Stimulated activated CD4-positive, alpha-beta T cell treated with anti-CD3 and anti-CD28 coated beads, TNF-alpha, amount 100 ng/mL, for 48 hours (primary cell): ENCODE data around the gene MAST4.

Source experiments
- DNase-seq, 3 donors: peaks; one replicate each; pipeline ENCODE4 v3.0.0-alpha.2; 2020; ENCODE audit warnings: low read depth in 3 of 3

Gene MAST4

DNA sequence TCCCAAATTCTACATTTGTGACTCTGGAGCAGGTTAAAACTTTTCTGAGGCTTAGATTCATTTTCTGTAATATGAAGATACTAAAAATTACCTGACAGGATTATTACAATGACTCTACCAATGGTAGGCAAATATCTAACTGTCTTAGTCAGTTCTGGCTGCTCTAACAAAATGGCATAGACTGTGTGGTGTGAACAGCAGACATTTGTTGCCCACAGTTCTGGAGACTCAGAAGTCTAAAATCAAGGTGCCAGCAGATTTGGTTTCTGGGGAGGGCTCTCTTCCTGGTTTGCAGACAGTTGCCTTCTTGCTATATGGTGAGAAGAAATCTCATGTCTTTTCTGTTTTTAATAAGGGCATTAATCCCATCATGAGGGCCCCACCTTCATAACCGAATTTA is 245.1 kb downstream of the MAST4 start:
- no peak for DNase-seq

DNA sequence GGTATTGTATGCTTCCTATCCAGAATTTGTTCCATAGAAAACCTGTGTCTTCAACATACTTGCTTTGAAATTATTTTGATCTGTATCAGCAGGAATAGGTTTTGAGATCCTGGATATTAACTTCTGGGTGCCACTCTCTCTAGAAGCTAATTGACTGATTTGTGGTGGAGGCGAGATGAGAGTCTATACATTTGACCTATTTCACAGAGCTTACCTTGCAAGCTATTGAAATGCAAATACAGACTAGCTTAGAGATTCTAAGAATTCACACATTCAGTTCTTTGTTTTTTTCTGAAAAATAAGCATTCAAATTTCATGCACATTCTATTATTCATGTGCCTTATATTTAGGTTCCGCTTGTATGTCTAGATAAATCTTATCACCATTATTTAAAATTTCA is 246.3 kb downstream of the MAST4 start:
- no peak for DNase-seq

DNA sequence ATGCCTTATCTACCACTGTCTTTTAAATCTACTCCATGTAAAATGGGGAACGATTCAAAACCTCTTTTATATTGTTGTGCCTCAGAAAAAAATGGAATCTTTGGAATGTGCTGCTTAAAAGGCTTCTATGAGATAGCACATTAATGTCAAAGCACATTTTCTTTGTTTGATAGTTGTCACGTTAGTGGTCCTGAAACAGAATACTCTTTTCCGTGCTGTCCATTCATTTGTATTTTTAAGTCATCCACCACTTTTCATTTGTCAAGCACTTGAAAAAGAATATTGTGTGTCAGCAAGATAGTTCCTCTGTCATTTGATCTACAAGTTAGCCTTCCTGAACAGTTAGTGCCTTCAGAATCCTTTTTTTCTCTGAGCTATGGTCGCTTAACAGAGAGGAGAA is 246.9 kb downstream of the MAST4 start:
- DNase-seq: no peak

DNA sequence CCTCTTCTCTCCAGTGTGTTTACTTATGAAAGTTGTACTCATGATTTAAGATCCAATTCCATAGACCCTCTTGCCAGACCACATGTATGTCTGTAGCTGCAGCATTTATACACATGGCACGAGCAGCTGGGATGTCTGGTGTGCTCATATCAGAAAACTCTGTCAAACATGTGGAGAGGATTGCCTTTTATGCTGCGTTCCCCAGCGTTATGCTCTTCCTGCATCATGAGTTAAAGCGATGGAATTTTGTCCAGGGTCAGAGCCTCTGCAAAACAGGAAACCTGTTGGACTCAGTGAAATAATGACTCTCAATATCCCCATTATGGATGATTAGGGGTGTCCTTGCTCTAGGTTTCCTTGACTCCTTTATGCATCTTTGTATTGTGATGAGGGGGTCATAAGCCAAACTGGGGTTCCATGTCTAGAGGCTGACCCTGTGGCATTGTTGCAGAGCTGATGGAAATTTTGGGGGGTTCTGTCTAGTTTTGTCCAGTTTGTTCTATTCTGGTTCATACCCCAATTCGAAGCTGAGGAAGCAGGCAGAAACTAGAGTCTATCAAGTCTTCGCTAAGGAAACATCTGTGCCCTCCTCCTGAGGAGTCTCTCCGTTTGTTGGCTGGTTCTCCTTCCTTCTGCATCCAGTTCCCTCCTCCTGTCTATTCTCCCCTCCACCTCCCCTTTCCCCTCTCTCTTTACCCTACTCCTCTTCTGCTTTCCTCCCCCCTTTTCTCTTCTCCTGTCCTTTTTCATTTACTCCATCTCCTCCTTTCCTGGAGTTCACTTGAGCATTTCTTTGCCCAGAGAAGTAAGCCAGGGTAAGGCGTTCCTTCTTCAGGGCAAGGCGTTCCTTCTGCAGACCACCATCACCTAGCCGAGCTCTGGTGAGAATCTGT is 252.8 kb downstream of the MAST4 start:
- DNase-seq: no peak

GRCh38 chr5:66849803-66850202 is 253.6 kb downstream of the MAST4 start:
- no peak for DNase-seq

DNA sequence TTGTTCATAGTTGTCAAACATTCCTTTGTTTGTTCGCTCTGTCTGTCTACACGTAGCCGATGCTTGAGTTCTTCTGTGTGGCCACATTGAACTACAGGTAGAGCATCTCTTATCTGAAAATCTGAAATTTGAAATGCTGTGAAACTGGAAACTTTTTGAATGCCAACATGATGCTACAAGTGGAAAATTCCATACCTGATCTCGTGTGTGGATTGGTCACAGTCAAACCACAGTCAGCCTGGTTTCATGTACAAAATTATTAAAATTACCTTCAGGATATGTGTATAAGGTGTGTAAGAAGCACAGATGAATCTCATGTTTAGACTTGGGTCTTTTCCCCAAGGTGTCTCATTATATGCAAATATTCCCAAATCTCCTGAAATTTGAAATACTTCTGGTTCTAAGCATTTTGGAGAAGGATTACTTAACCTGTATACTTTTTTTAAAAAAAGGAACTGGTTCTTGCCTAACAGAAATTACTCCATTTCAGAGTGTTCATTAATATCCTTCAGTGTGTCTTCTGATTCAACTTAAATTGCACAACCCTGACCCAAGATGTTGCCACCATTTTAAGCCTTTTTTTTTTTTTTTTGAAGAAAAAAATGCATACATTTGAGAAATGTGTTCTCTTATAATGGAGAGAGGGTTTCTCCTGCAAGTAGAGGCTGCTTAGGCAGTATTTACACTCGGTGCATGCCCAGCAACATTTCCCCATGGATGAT is 254.3 kb downstream of the MAST4 start:
- DNase-seq: no peak

GRCh38 chr5:66851306-66851705 is 255.1 kb downstream of the MAST4 start:
- no peak for DNase-seq

DNA sequence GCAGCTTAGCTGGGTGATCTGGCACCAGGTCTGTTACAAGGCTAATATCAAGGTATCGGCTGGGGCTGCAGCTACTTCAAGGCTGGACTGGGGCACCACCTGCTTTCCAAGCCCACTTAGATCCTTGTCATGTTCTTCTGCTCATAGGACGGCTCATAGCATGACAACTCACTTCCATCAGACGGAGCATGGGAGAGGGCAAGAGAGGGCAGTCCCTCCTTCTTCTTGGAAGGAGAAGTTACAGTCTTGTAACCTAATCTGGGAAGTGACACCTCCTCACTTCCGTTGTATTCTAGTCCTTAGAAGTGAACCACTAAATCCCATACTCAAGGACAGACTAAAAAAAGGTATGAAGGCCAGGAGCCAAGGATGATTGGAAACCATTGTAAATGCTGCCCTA is 258.2 kb downstream of the MAST4 start:
- no peak for DNase-seq

DNA sequence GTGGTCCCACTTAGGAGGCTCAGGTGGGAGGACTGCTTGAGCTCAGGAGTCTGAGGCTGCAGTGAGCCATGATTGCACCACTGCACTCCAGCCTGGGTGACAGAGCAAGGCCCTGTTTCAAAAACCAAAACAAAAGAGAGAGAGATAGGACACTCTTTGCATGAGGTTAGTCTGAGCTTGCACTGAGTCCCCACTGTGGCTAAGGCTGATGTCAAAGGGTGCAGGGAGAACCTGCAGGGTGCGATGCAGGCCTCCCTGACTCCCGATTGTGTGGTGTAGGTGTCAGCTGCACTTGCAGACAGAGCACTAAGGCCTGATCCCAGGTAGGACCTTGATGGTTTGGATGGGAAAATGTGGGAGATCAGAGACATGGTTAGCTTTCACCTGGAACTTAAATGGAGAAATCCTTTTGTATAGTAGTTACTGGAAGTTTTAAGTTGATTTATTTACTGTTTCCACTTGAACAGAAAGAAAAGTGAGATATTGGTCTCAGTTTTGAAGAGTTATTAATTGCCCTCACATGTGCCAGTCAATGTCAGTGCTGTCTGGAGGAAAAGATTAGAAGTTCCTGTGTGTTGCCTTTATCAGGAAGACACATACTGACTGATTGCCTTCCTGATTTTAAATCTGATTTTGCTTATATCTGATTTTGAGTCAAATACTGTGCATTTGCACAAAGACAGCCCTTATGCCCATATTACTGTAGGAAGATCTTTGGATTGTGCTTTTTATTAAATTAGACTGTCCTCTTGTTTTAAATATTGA is 260.0 kb downstream of the MAST4 start:
- DNase-seq: no peak

DNA sequence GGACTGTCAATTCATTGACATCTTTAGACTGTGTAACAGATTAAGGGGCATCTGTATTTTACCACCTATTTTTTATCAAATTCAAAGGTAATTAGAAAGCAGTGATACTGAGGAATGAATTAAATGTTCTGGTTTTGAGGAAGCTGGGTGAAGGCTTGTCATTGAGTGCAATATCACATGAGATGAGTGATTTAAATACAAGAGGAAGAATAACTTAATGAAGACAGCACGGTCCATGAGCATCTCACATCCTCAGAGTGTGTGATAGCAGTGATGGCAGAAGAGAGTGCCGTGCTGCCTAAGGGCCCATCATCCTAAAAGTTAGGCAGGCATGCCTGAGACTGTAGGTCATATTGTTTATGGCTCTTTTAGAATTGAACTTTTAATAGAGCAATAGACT is 263.3 kb downstream of the MAST4 start:
- DNase-seq: no peak

GRCh38 chr5:66860199-66860975 is 264.2 kb downstream of the MAST4 start:
- DNase-seq: no peak

- DNase-seq: no peak
Measured at GRCh38 chr5:66861402-66861801, 265.2 kb downstream of the MAST4 start.

GRCh38 chr5:66862020-66862419 is 265.8 kb downstream of the MAST4 start:
- DNase-seq: no peak

GRCh38 chr5:66863243-66864170 is 267.3 kb downstream of the MAST4 start:
- no peak for DNase-seq

- no peak for DNase-seq
Measured at GRCh38 chr5:66864240-66864884, 268.2 kb downstream of the MAST4 start.

DNA sequence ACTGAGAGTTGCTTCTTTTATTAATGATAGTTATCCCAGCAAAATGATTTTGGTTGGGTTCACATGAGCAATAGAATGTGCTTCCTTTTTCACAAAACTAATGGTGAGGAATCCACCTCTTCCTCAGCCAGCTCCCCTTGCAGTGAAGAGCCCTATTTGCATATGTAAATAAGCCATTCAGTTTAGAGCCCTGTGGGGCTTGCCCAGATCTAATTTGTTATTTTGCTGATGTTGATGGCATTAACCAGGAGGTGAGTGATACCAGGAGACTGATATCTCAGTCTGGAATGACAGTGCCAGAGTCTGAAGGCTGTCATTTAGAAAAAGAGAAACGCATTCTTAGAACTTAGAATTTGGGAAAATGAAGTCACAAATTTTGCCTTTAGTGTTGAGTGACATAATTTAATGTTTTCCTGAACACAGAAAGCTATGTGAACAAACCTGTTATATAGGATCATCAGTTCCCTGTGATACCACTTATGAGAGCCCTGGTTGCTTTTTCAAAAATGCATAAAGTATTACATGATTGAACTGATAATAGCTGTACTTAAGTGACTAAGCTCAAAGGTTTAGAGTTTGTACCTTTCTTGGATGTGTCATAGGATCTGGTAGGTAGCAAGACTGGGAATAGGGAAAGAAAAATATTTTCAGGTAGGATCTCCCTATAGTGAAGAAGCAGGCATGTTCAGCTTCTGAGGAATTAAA is 271.6 kb downstream of the MAST4 start:
- DNase-seq: no peak

DNA sequence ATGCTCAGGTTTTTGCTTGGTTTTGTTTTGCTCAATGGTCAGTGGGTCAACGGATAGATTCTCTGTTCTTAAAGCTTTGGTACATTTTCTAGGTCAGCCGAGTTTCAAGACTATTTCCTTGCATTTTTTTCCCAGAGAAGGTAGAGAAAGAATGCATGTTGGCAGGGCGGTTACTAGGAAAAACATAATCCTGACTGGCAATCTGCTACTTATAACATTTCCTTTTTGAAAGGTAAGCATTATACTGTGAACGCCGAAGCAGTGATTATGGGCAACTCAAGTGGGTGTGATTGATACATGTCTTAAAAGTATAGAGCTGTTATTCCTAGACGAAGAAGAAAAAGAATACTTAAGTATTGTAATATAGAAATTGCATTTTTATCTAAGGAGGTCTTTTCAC is 273.2 kb downstream of the MAST4 start:
- DNase-seq: no peak

- no peak for DNase-seq
Measured at GRCh38 chr5:66870708-66871107, 274.5 kb downstream of the MAST4 start.

GRCh38 chr5:66871651-66872050 is 275.5 kb downstream of the MAST4 start:
- DNase-seq: no peak
